NB4 (cell line): ENCODE data around the gene CKLF.

Source experiments
- DNase-seq: peaks from one replicate; pipeline ENCODE4 v3.0.0; 2010; ENCODE audit warnings: low read depth
- H3K4me3 ChIP-seq: one replicate; pipeline ENCODE4 v1.5.1; 2011; ENCODE audit warnings: mild to moderate bottlenecking, low read depth, low read length, moderate library complexity
- CTCF ChIP-seq: IDR thresholded peaks from one replicate; pipeline ENCODE4 v1.5.1; 2012; ENCODE audit warnings: low read depth, low read length
- MAX ChIP-seq: IDR thresholded peaks from 2 replicates; pipeline ENCODE4 v1.6.1; 2011; ENCODE audit warnings: low read depth, low read length
- MYC ChIP-seq: IDR thresholded peaks from 2 replicates; pipeline ENCODE4 v1.6.1; 2011; ENCODE audit warnings: low read depth, low read length
- POLR2A ChIP-seq: IDR thresholded peaks from 2 replicates; pipeline ENCODE4 v1.6.1; 2011; ENCODE audit warnings: mild to moderate bottlenecking; ENCODE audit not compliant: insufficient read length; ENCODE audit errors: extremely low read depth

CKLF gene

GRCh38 chr16:66547101-66547989, 5.0 kb upstream of the CKLF start:
- TF ChIP-seq MAX (no peak), POLR2A (no peak), MYC (no peak), CTCF (no peak)
- no peak for DNase-seq
- H3K4me3 ChIP-seq: no peak overlapping the region

GRCh38 chr16:66548068-66548467, 4.3 kb upstream of the CKLF start:
- TF ChIP-seq MYC (no peak), POLR2A (no peak), MAX (no peak), CTCF (no peak)
- DNase-seq: no peak
- H3K4me3 ChIP-seq: no peak overlapping the region

- no peak for TF ChIP-seq CTCF
- TF ChIP-seq MAX: no peak
- no peak for TF ChIP-seq POLR2A
- no peak for TF ChIP-seq MYC
- H3K4me3 ChIP-seq: peak overlapping the region; percentile 72
- no peak for DNase-seq
These were observed 3.5 kb upstream of the CKLF start for GRCh38 chr16:66548868-66549267.

- peak within 1 kb of the TSS; percentile 72 for H3K4me3 ChIP-seq
- DNase-seq: peak; percentile 88
- TF ChIP-seq POLR2A (peak; percentile 80), CTCF (peak; percentile 20), MYC (0 out of 2 replicates have a peak, but pooled peaks have one; percentile 29), MAX (no peak)
These were observed 2.9 kb upstream of the CKLF start, which contains the start of gene TK2 for GRCh38 chr16:66549284-66550131. TK2 (minus strand) TSS chr16:66550122; CDS start chr16:66550061, 61 bp downstream.

GRCh38 chr16:66551348-66551759, 1.0 kb upstream of the CKLF start:
- no peak overlapping the region for H3K4me3 ChIP-seq
- TF ChIP-seq CTCF: peak; percentile 64
- TF ChIP-seq MAX: peak; percentile 26; the same call in 1 of the 2 replicates
- TF ChIP-seq POLR2A: no peak
- TF ChIP-seq MYC: no peak
- DNase-seq: peak; percentile 88
